DND-41 (cell line): ENCODE results near the gene CEP41.

Source experiments
- ATAC-seq: fragments of 200-7000 bp; cut with Tn5 transposase; 3 replicates; pipeline ENCODE4 v1.9.1; 2021; ENCODE audit warnings: low read depth; ENCODE audit not compliant: insufficient read depth
- DNase-seq: peaks from one replicate; pipeline ENCODE4 v3.0.0-alpha.2; 2020
- H2AFZ ChIP-seq: 2 replicates; pipeline ENCODE4 v1.6.0; 2012; ENCODE audit warnings: low read depth, low read length
- H3K27ac ChIP-seq: 2 replicates; pipeline ENCODE4 v1.5.1; 2012; ENCODE audit warnings: low read length, inconsistent platforms
- H3K27me3 ChIP-seq: fragments of 200-600 bp; sonication (generic); 2 replicates; pipeline ENCODE4 v1.6.0; 2012; ENCODE audit warnings: low read length, mild to moderate bottlenecking, inconsistent platforms; ENCODE audit not compliant: insufficient read depth, poor library complexity
- H3K36me3 ChIP-seq: 2 replicates; pipeline ENCODE4 v1.5.1; 2012; ENCODE audit warnings: low read length, inconsistent platforms; ENCODE audit not compliant: insufficient read depth
- H3K4me1 ChIP-seq: 2 replicates; pipeline ENCODE4 v1.5.1; 2012; ENCODE audit warnings: mild to moderate bottlenecking, low read length; ENCODE audit not compliant: insufficient read depth
- H3K4me2 ChIP-seq: 2 replicates; pipeline ENCODE4 v1.6.0; 2012; ENCODE audit warnings: mild to moderate bottlenecking, moderate library complexity, low read length, inconsistent platforms; ENCODE audit not compliant: insufficient read depth
- H3K4me3 ChIP-seq, 2 experiments: fragments of 200-600 bp in 1 of 2; shearing (Covaris generic) in 1 of 2; 2 replicates each; pipeline ENCODE4 v1.5.1; 2012 to 2016; ENCODE audit warnings: inconsistent platforms in 2 of 2, low read length in 2 of 2, mild to moderate bottlenecking in 2 of 2, low read depth in 1 of 2, moderate library complexity in 1 of 2
- H3K79me2 ChIP-seq: 2 replicates; pipeline ENCODE4 v1.6.0; 2012; ENCODE audit warnings: low read length, inconsistent platforms; ENCODE audit not compliant: insufficient read depth
- H3K9ac ChIP-seq: 2 replicates; pipeline ENCODE4 v1.6.0; 2012; ENCODE audit warnings: low read depth, mild to moderate bottlenecking, inconsistent platforms, low read length, moderate library complexity
- H3K9me3 ChIP-seq: 2 replicates; pipeline ENCODE4 v1.5.1; 2012; ENCODE audit warnings: low read length, moderate library complexity, mild to moderate bottlenecking, inconsistent platforms; ENCODE audit not compliant: insufficient read depth, severe bottlenecking
- H4K20me1 ChIP-seq: 2 replicates; pipeline ENCODE4 v1.6.0; 2012; ENCODE audit warnings: low read length; ENCODE audit not compliant: insufficient read depth
- EZH2 ChIP-seq: IDR thresholded peaks from 3 replicates; pipeline ENCODE4 v1.6.1; 2012; ENCODE audit warnings: borderline replicate concordance, low read depth, mild to moderate bottlenecking, moderate library complexity, low read length, inconsistent platforms; ENCODE audit not compliant: severe bottlenecking
- TF ChIP-seq, protein P1 (sequence below): IDR thresholded peaks from 2 replicates; pipeline ENCODE4 v1.5.1; 2012; ENCODE audit warnings: borderline replicate concordance, low read length, moderate library complexity, mild to moderate bottlenecking; ENCODE audit not compliant: poor library complexity, severe bottlenecking; ENCODE audit errors: extremely low read depth

CEP41 gene

DNA sequence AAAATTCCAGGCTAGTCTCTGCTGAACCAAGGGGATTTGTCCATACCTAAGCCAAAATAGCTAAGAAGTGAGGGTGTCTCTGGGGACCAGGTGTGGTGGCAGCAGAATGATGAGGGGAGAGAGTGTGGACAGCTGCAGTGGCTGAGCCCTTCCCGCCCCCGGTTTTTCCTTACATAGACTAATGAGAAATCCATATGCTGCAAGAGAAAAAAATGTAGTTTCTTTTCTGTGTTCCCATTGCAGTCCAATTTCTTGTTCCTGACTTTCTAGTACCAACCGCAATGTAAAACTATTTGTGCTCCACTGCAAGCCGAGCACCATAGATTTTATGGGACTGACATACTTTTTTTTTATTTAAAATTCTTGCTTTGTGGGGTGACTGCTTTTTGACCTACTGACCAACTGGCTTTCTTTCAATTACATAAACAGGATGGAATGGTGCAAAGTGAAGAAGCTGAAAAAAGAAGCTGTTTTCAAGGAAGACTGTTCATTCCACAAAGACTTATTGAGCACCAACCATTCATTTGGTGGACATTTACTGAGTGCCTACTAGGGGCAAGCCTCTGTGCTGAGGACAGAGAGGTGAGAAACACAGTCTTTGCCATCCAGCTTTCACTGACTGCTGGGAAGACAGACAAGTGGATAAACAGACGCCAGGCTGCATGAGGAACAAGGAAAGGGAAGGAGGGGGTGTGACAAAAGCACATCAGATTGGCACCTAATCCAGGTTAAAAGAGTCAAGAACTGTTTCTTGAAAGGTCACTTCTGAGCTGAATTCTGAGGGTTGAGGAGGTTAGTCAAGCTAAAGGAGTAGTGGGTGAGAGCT lies 9.8 kb downstream of the CEP41 start:
- ATAC-seq = no peak
- no peaks in the 10 kb centered on the region for H4K20me1 ChIP-seq
- DNase-seq = no peak
- no peaks in the 10 kb centered on the region for H3K27me3 ChIP-seq
- peaks cover 17% of the 10 kb centered on the region for H3K4me1 ChIP-seq
- H2AFZ ChIP-seq = no peak overlapping the region
- H3K4me2 ChIP-seq = no peak overlapping the region
- TF ChIP-seq EZH2 = no peak
- TF ChIP-seq, protein P1, sequence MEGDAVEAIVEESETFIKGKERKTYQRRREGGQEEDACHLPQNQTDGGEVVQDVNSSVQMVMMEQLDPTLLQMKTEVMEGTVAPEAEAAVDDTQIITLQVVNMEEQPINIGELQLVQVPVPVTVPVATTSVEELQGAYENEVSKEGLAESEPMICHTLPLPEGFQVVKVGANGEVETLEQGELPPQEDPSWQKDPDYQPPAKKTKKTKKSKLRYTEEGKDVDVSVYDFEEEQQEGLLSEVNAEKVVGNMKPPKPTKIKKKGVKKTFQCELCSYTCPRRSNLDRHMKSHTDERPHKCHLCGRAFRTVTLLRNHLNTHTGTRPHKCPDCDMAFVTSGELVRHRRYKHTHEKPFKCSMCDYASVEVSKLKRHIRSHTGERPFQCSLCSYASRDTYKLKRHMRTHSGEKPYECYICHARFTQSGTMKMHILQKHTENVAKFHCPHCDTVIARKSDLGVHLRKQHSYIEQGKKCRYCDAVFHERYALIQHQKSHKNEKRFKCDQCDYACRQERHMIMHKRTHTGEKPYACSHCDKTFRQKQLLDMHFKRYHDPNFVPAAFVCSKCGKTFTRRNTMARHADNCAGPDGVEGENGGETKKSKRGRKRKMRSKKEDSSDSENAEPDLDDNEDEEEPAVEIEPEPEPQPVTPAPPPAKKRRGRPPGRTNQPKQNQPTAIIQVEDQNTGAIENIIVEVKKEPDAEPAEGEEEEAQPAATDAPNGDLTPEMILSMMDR = no peak
- H3K36me3 ChIP-seq = no peaks in the 10 kb centered on the region
- H3K79me2 ChIP-seq = peaks cover under 1% of the 10 kb centered on the region; the same call in 1 of the 2 replicates
- H3K9ac ChIP-seq = no peak overlapping the region
- no peaks in the 10 kb centered on the region for H3K9me3 ChIP-seq
- H3K27ac ChIP-seq = no peak overlapping the region
- H3K4me3 ChIP-seq = no peak overlapping the region

DNA sequence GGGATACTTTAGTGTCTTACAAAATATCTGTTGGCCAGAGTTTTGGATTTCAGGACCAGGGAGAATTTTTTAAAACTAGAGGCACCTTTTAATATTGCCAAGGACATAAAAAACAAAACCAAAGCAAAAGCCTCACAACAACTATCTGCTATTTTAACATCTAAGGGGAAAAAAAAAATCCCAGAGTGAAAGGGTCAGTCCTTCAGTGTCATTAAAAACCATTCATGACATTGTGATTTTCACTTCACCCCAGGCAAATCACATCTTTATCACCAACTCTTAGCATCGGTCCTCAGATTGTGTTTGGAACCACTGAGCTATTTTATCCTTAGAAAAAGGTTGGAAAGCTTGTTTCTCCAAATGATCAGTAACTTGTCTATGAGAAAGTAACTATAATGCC lies 10.7 kb downstream of the CEP41 start:
- no peaks in the 10 kb centered on the region for H3K36me3 ChIP-seq
- no peak overlapping the region for H3K4me2 ChIP-seq
- no peak for ATAC-seq
- H3K4me1 ChIP-seq = peaks cover 15% of the 10 kb centered on the region
- H3K27me3 ChIP-seq = no peaks in the 10 kb centered on the region
- no peak for DNase-seq
- no peaks in the 10 kb centered on the region for H3K9me3 ChIP-seq
- no peaks in the 10 kb centered on the region for H3K79me2 ChIP-seq
- H2AFZ ChIP-seq = no peak overlapping the region
- TF ChIP-seq EZH2 = no peak
- TF ChIP-seq, protein P1 = no peak
- H4K20me1 ChIP-seq = no peaks in the 10 kb centered on the region
- no peak overlapping the region for H3K27ac ChIP-seq
- H3K4me3 ChIP-seq = no peak overlapping the region
- no peak overlapping the region for H3K9ac ChIP-seq

DNA sequence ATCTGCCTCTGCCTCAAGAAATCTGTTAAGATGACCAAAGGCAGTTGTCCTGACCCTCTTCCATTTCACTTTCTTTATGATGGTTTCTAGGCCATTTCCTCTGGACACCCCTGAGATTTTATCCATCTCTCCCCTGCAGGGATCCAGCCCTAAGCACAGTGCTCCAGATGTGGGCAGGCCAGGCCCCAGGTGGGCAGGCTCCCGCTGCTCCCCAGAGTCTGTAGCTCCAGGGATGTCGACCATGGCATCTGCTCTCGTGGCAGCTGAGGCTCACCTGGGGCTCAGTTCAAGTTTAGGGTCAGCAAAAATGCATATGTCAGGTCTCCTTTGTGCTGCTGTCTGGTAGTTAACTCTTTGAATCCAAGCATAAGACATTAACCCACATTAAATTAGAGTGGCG lies 11.8 kb downstream of the CEP41 start:
- no peaks in the 10 kb centered on the region for H3K27me3 ChIP-seq
- TF ChIP-seq, protein P1 = no peak
- TF ChIP-seq EZH2 = no peak
- H2AFZ ChIP-seq = no peak overlapping the region
- DNase-seq = no peak
- no peak overlapping the region for H3K4me3 ChIP-seq
- H4K20me1 ChIP-seq = no peaks in the 10 kb centered on the region
- no peak overlapping the region for H3K27ac ChIP-seq
- H3K36me3 ChIP-seq = no peaks in the 10 kb centered on the region
- ATAC-seq = no peak
- peaks cover 8% of the 10 kb centered on the region for H3K4me1 ChIP-seq
- H3K9ac ChIP-seq = no peak overlapping the region
- no peaks in the 10 kb centered on the region for H3K79me2 ChIP-seq
- no peak overlapping the region for H3K4me2 ChIP-seq
- no peaks in the 10 kb centered on the region for H3K9me3 ChIP-seq
